HG03060 (cell line): ENCODE results near the gene NDUFS1.
"Not testable (repeated sequence)": the region's sequence is repeated elsewhere in the genome, so short reads cannot be mapped to it uniquely, and the experiment has no call there.

Source experiments
- ATAC-seq: cut with Tn5 transposase; IDR thresholded peaks from one replicate; pipeline ENCODE4 v1.9.1; 2021; ENCODE audit warnings: low read depth, moderate number of reproducible peaks; ENCODE audit not compliant: unreplicated experiment

Gene NDUFS1

DNA sequence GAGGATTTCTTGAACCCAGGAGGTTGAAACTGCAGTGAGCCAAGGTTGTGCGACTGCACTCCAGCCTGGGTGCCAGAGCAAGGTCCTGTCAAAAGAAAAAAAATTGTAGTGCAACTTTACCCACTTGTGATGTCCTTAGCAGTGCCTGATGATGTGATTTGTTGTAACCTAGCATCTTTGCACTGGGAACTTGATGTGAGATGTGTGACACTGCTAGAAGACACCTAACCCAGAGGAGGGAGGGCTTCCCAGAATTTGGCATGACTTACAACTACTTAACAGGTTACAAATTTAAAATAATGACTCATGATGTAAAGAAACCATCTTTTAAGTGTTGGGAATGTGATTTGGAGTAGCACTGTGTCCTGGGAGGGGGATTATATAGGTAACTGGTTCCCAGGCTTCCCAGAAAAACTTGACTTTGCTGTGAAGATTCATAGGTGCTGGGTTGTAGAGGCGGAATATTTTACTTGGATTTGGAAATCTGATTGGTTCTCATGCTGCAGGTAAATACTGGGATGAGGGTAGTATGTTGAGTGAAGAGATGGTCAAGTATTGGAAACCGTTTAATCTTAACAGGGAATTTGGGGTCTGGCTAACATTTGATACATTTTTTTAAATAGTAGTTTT is 4.1 kb upstream of the NDUFS1 start:
- ATAC-seq = no peak

DNA sequence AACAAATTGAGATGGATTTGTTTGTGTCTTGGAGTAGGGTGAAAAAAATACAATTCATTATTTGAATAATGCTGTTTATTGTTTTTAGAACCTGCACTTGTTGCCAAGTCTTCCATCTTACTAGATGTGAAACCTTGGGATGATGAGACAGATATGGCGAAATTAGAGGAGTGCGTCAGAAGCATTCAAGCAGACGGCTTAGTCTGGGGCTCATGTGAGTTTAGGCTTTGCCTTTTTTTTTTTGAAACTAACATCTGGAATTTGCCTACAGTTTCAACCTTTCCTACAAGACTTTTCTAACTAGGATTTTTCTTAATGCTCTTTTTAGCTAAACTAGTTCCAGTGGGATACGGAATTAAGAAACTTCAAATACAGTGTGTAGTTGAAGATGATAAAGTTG is 3.2 kb upstream of the NDUFS1 start:
- not testable (repeated sequence) for ATAC-seq

DNA sequence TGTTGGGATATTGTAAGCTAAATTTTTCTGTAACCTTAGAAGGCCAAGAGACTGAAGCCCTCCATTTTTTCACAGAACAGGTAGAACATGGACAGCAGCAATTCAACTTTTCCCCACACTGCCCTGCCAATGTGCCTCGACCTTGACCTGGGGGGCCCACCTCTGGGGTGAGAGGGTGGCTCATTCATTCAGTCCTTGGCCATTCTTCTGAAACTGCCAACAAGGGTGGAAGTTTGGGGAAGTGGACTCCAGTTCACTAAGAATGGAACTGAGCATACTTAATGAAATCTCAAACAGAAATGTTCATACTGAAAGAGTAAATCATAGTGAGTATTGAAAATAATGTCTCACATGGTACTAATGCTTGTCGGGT is 1.5 kb upstream of the NDUFS1 start:
- no peak for ATAC-seq

DNA sequence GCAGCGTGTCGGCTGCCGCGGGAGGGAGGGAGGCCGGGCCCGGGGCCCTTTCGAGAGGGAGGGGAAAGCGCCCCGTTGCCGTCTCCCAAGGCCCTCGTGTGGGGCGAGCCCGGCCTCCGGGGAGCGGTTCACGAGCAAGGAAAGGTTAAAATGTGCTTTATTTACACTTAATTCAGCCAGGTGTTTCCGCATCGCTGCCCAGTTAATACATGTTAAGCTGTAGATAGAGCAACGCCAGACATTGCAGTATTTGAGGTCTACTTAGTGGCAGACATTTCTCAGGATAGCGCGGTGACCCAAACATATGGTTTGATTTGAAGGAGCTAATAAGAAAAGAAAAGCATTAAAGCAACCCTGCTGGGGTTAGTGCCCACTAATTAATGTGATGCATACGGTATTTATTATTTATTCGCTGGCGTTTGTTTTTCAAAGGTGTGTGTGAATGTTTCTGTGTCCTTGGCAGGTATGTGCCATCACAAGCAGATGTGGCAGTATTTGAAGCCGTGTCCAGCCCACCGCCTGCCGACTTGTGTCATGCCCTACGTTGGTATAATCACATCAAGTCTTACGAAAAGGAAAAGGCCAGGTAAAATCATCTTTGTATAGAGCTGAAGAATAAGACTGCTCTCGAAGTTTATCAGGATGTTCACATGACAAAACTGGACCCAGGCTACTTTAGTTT is 1.0 kb upstream of the NDUFS1 start:
- no peak for ATAC-seq

DNA sequence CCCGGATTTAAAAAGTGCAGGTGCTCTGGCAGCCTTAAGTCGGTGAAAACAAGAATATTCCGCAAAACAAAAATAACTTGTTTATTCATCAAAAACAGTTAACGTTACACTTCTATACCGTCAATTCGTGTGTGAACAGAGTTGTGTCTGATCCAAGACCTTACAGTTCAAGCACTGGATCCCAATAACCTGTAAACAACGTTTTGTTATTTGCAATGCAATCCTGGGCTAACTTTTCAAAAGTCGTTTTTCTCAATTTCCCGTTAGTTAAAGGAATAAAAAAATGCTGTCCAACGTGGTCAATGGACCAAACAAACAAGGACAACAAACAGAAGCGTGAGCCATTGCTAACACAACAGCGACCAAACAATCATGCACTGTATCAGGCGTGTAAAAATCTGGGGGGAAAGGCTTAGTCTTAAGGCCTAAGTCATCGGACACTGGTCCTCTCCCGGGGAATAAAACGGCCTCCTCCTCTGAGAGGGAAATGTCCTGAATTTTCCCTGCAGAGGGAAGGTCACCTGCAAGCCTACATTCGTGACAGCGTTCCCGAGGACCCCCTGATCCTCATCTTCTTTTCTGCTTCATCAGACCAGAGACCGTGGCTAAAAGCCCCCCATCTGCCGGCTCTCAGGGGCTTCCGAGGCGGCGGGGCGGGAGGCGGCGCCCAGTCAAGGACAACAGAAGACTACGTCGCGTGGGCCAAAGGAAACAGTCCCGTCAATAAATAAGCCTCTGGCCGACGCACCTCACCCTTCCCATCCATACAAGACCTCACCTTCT is 490 bp downstream of the NDUFS1 start:
- ATAC-seq = no peak

DNA sequence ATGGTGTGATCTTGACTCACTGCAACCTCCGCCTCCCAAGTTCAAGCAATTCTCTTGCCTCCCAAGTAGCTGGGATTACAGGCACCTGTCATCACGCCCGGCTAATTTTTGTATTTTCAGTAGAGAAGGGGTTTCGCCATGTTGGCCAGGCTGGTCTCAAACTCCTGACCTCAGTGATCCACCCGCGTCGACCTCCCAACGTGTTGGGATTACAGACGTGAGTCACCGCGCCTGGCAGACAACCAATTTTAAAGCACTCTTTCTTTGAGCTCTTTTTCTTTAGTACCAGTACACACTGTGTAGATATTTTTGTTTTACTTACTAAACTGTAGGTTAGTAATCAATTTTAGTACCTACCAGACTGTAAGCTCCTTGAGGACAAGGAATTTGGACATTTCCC is 2.2 kb downstream of the NDUFS1 start:
- not testable (repeated sequence) for ATAC-seq

DNA sequence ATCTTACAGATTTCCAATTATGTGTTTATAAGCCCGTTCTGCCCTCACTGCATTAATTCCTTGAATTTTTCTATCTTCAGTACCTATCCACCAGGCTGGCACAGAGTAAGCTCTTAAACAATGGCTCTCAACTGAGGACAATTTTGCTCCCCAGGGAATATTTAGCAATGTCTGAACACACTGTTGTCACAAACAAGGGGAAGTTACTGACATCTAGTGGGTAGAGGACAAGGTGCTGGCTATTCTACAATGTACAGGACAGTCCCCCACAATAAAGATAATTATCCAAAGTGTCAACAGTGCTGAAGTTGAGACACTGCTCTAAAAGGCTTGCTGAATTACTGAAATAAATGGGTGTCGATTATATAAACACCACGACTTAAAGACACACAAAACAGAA is 5.0 kb downstream of the NDUFS1 start:
- peak; percentile 70 for ATAC-seq

DNA sequence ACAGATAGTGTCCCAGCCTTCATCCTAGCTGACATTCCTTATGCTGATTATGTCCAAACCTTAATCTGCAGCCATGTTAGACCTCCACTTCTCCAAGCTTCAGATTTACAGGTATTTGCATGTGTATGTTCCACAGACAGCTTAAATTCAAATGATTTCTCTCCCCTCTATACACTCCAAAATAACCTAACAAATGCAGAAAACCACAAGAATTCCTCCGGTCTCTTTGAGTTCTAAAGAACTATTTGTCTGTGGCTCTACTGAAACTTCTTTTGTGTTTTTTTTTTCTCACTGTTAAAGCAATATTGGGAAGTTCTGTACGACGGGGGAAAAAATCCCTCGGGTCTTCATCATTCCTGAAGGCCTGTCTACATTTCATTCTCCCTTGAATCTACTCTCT is 8.6 kb downstream of the NDUFS1 start:
- no peak for ATAC-seq

DNA sequence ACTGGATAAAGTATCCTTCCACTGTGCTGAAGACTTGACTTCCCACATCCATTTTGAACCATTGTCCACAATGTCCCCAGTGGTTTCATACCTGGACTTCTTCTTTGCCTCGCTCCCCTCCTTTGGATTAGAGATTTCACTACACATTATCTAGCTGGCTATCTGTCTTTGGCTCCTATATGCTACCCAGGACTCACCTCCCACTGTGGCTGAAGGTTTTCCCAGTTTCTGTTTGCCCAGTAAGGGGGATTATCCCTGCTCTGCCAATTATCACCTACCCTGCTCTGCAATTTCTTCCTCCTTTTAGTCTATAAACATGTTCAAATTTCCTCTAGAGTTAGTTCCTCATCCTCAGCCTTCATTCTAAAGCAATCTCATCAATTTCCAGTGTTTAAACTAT is 9.1 kb downstream of the NDUFS1 start:
- no peak for ATAC-seq

DNA sequence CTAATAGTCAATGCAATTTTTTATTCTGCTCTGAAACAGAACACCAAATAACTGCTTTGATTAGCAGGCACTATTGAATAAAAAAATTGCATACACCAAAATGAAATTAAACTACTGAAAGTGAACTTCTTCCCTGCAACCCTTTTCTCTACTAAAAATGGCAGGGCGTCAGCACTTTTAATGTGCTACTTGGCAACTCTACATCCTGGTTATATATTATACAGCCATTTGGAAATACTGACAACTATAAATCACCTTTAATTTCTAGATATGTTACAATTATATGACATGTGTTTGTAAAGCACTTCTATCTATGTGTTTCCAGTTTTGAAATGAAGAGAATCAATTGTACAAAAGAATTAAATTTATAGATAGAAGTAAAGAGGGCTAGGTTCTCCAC is 9.9 kb downstream of the NDUFS1 start:
- ATAC-seq = no peak

DNA sequence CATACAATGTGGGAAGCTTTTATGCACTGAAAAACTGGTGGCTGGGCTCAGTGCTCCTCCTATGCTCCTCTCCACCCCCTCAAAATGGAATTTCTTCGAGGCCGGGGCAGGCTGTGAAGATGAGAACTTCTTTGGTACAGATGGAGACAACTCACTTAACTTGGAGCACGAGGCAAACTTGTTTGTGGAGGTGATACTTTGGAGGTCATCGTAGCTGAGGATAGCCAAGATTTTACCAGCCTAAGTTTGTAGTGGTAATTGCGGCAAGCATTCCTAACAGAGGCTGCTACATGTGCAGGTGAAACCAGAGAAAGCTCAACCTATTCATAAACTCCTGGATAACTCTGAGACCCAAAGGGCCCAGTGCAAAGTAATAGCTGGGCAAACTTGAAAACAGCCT is 13.6 kb downstream of the NDUFS1 start:
- no peak for ATAC-seq

DNA sequence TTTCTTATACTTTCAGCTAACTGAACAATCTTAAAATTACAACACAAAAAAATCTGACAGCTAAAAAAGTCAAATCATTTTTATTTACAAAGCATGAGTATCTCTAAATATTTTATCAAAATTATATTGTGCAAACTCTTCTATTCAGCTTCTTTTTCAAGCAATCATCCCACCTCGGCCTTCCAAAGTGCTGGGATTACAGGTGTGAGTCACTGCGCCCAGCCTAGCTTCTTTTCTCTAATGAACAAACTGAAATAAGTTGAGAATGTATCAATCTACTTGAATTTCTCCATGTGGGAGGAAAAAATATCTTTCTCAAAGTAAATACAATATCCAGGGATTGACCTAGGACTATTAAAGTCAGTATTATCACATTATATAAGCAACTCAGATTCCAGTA is 14.9 kb downstream of the NDUFS1 start:
- no peak for ATAC-seq

DNA sequence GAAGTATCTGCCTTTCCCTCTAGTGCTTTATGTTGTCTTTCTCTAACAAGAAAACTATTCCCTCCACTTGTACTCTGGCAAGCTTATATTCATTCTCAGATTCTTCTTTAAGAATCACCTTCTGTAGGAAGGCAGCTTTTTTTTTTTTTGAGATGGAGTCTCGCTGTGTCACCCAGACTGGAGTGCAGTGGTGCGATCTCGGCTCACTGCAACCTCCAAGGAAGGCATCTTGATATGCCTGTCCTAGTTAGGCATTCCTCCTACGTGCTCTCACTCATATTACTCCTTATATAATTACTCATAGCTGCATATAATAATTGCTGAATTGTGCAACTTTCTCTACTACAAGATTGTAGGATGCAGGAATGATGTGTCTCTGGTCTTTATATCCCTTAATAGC is 15.8 kb downstream of the NDUFS1 start:
- ATAC-seq = no peak

DNA sequence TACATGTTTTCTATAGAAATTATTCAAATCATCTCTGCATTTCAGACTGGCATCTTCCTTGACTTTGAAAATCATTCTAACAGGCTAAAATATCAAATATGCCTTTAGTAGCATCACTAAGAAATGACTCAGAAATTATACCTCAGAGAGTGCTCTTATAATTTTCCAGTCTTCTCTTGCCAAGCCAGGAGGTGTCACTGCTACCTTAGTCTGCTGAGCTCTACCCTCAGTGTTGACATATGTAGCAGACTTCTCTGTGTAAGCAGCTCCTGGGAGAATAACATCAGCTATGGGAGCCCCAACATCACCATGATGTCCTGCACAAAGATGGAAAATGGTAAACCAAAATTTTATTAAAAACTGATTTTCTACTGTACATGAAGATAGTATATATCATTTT is 31.6 kb downstream of the NDUFS1 start:
- no peak for ATAC-seq

DNA sequence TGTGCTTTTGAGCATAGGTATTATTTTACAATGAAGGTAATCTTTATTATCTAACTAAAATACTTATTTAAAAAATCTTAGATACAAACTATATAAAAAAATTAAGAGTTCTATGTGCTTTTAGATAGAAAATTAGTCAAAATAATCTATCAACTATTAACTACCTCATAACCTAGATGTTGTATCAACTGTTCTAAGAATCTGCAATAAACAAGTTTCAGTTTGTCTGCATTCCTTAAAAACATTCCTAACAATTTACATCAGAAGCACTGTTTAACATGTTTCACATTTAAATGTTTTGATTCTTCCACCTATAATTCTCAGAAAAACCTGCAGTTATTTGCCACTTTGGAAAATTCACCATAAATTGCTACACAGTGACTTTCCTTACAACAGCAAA is 33.3 kb downstream of the NDUFS1 start:
- ATAC-seq = no peak

DNA sequence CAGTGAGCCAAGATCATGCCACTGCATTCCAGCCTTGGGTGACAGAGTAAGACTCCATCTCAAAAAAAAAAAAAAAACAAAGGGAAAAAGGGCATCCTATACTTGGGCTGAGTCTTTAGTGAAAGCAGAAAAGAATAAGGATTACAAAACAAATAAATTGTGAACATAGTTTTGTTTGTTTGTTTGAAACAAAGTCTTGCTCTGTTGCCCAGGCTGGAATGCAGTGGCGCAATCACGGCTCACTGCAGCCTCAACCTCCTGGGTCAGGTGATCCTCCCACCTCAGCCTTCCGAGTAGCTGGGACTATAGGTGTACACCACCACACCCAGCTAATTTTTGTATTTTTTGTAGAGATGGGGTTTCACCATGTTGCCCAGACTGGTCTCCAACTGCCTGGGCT is 36.7 kb downstream of the NDUFS1 start:
- not testable (repeated sequence) for ATAC-seq

DNA sequence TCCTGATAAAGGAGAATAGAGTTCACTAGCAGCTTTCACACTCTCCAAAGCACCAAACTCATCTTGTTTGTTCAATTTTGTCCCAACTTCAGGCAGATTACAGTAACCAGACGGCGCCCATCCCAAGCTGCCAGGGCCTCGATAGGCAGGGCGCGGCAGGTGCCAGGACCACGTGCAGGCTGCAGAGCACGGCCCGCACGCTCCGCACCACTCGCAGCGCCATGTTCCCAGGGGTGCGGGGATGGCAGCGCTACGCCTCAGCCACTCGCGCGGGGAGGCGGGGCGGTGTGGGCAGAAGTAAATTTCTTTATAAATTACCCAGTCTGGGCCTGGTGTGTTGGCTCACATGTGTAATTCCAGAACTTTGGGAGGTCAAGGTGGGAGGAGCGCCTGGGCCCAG is 43.0 kb downstream of the NDUFS1 start:
- no peak for ATAC-seq

DNA sequence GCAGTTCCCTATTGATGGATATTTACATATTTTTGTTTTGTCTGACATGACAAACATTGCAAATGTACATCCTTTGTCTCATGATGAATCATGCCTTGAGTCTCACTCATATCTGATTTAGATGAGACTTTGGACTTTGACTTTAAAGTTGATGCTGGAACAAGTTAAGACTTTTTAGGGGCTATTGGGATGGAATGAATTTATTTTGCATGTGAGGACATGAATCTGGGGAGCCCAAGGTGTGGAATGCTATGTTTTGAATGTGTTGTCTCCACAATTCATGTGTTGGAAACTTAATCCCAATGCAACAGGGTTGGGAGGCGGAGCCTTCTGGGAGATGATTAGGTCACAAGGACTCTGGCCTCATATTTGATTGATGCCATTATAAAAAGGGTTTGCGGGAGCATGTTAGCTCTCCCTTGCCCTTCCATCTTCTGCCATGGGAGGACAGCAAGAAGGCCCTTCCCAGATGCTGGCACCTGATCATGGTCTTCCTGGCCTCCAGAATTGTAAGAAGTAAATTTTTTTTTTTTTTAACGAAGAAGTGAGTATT is 44.1 kb downstream of the NDUFS1 start:
- no peak for ATAC-seq

DNA sequence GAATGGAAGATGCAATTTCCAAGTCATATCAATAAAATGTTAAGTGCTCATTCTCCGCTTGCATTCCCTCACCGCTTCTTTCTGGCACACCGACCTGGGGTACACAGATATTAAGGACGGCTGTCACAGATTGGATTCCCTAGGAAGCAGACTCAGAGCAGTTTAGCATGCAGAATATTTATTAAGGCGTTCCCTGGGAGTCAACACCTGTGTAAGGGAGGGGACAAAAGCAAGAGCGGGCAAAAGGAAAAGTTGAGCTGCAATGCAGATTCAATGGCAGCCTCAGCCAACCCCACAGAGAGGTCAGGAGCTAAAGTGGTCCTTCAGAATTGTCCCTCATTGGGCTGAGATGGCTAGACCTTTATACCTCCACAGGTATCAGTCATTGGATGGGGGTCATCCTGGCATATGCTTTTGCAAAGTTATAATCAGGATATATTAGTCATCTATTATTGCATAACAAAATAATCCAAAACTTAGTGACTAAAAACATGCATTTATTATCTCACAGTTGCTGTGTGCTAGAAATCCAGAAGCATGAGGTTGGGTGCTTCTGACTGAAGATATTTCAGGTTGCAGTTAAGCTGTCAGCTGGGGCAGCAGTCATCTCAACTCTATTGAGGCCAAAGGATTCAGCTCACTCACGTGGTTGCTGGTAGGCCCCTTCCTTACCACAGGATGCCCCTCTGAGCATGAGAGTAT is 46.2 kb downstream of the NDUFS1 start:
- no peak for ATAC-seq

DNA sequence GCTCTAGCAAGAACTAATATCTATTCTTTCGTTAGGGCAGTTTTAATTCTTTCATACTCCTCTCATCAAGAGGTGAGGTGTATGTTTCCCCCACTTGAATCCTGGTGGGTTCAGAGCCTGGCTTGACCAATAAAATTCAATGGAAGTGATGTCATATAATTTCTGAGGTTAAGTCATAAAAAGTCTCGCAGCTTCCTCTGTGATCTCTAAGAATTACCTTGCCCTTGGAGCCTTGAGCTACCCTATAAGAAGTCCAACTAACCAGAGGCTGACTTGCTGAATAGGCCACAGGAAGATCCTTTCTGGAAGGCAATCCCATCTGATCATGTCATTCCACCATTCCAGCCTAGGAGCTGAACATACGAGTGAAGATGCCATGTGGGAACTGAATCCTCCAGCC is 47.1 kb downstream of the NDUFS1 start:
- no peak for ATAC-seq

DNA sequence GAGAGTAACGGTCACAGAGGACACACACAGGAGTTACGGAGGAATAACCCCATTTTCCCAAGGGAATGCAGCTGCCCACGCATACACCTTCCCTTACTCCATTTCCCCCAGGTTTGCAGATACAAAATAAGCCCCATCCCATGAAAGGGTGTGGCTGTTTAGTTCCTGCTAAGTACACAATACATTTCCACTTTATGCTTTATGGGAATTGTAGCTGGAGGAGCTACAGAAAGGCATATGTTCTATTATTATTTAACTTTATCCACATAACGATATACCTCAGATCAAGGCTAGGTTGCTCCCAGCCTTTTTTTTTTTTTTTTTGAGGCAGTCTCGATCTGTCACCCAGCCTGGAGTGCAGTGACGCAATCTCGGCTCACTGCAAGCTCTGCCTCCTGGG is 50.5 kb downstream of the NDUFS1 start:
- no peak for ATAC-seq
